SK-N-SH (cell line): ENCODE data around the gene FAM131C. TPM values are rescaled to one million over a fixed set of nuclear protein-coding genes. Genes with fewer than 3 reads are reported as not detected.

Experiments
- CTCF ChIA-PET: fragments of 300-600, 350-600 bp; formaldehyde crosslinking; extraction: SDS; loops from one replicate; lab custom pipeline; 2021; lab: Yijun Ruan, JAX
- POLR2A ChIA-PET: fragments of 350-600 bp; sonication (Branson Sonifier 250); formaldehyde crosslinking; extraction: SDS; loops from one replicate; lab custom pipeline; 2020; ENCODE audit warnings: antibody characterized with exemption, inconsistent platforms; lab: Yijun Ruan, JAX
- DNase-seq: peaks from one replicate; pipeline ENCODE4 v3.0.0; 2012
- H2AFZ ChIP-seq: fragments of 200-600 bp; sonication (generic); 2 replicates; pipeline ENCODE4 v1.8.1; 2016; ENCODE audit warnings: antibody characterized with exemption, mild to moderate bottlenecking, low read depth
- H3F3A ChIP-seq: fragments of 200-600 bp; sonication (generic); replicated peaks from 2 replicates; pipeline ENCODE3; 2016; ENCODE audit warnings: antibody characterized with exemption, mild to moderate bottlenecking; ENCODE audit not compliant: insufficient read depth
- H3K27ac ChIP-seq, 2 experiments: fragments of 200-500 bp in 1 of 2; fragments of 200-600 bp in 1 of 2; sonication (Bioruptor generic) in 1 of 2; sonication (generic), shearing (Covaris generic) in 1 of 2; 2 replicates each; pipeline versions ENCODE4 v1.5.1 to v1.6.1; 2014 to 2016; ENCODE audit warnings: low read depth in 2 of 2, inconsistent platforms in 1 of 2, low read length in 1 of 2, mild to moderate bottlenecking in 1 of 2, mixed read lengths in 1 of 2
- H3K27me3 ChIP-seq: fragments of 200-600 bp; sonication (generic), shearing (Covaris generic); 2 replicates; pipeline ENCODE4 v1.6.1; 2016; ENCODE audit warnings: mixed run types; ENCODE audit not compliant: insufficient read depth
- H3K36me3 ChIP-seq, 2 experiments: fragments of 200-500 bp in 1 of 2; fragments of 200-600 bp in 1 of 2; sonication (Bioruptor generic) in 1 of 2; sonication (generic) in 1 of 2; replicated peaks in 1 of 2; 2 replicates each; pipeline versions ENCODE3 to v1.5.1; 2014 to 2016; ENCODE audit warnings: low read length in 1 of 2, mild to moderate bottlenecking in 1 of 2; ENCODE audit not compliant: insufficient read depth in 2 of 2, control insufficient read depth in 1 of 2
- H3K4me1 ChIP-seq, 2 experiments: fragments of 200-500 bp in 1 of 2; fragments of 200-600 bp in 1 of 2; sonication (Bioruptor generic) in 1 of 2; sonication (generic), shearing (Covaris generic) in 1 of 2; 2 replicates each; pipeline versions ENCODE4 v1.5.1 to v1.6.1; 2014 to 2016; ENCODE audit warnings: low read depth in 1 of 2, low read length in 1 of 2, mixed run types in 1 of 2; ENCODE audit not compliant: insufficient read depth in 2 of 2, control insufficient read depth in 1 of 2
- H3K4me2 ChIP-seq: fragments of 200-600 bp; sonication (generic), shearing (Covaris generic); 2 replicates; pipeline ENCODE4 v1.6.1; 2017; ENCODE audit warnings: mixed run types
- H3K4me3 ChIP-seq, 2 experiments: fragments of 200-500 bp in 1 of 2; fragments of 200-600 bp in 1 of 2; sonication (Bioruptor generic) in 1 of 2; sonication (generic), shearing (Covaris generic) in 1 of 2; 2 replicates each; pipeline versions ENCODE4 v1.5.1 to v1.8.1; 2014 to 2016; ENCODE audit warnings: low read depth in 2 of 2, inconsistent platforms in 1 of 2, low read length in 1 of 2, mild to moderate bottlenecking in 1 of 2, mixed read lengths in 1 of 2, moderate library complexity in 1 of 2
- H3K79me2 ChIP-seq: fragments of 200-600 bp; sonication (generic); 2 replicates; pipeline ENCODE4 v1.8.1; 2017; ENCODE audit warnings: mild to moderate bottlenecking; ENCODE audit not compliant: insufficient read depth
- H3K9ac ChIP-seq: fragments of 200-600 bp; sonication (generic); 2 replicates; pipeline ENCODE4 v1.6.1; 2017; ENCODE audit warnings: mixed run types
- H3K9me2 ChIP-seq: fragments of 200-600 bp; sonication (generic); 2 replicates; pipeline ENCODE4 v1.6.1; 2017; ENCODE audit warnings: mixed run types
- H3K9me3 ChIP-seq: fragments of 200-600 bp; sonication (generic); 2 replicates; pipeline ENCODE4 v1.6.1; 2017; ENCODE audit warnings: mixed run types, mild to moderate bottlenecking, moderate library complexity
- H4K20me1 ChIP-seq: fragments of 200-600 bp; sonication (generic); 2 replicates; pipeline ENCODE4 v1.6.1; 2017; ENCODE audit warnings: mild to moderate bottlenecking, mixed run types; ENCODE audit not compliant: insufficient read depth
- ELF1 ChIP-seq: IDR thresholded peaks from 2 replicates; pipeline ENCODE4 v1.4.0; 2012
- FOSL2 ChIP-seq: IDR thresholded peaks from 2 replicates; pipeline ENCODE4 v1.4.0; 2012; ENCODE audit warnings: low read depth, mild to moderate bottlenecking, moderate library complexity, borderline replicate concordance
- FOXJ3 ChIP-seq: sonication (generic); formaldehyde crosslinking; IDR thresholded peaks from 2 replicates; pipeline ENCODE4 v1.5.1; 2020; ENCODE audit warnings: mild to moderate bottlenecking, missing genetic modification reagents
- GATA2 ChIP-seq: sonication (generic); formaldehyde crosslinking; IDR thresholded peaks from 2 replicates; pipeline ENCODE4 v1.5.0; 2020; ENCODE audit warnings: mild to moderate bottlenecking, missing genetic modification reagents
- MEF2A ChIP-seq: IDR thresholded peaks from 2 replicates; pipeline ENCODE4 v1.4.0; 2012; ENCODE audit warnings: low read depth, borderline replicate concordance
- MXI1 ChIP-seq: IDR thresholded peaks from 2 replicates; pipeline ENCODE4 v1.6.1; 2012; ENCODE audit warnings: mild to moderate bottlenecking, low read depth, low read length, improper control_type of control experiment
- NFIC ChIP-seq: IDR thresholded peaks from 2 replicates; pipeline ENCODE4 v1.4.0; 2012; ENCODE audit warnings: borderline replicate concordance
- NRF1 ChIP-seq: IDR thresholded peaks from 2 replicates; pipeline ENCODE4 v1.6.1; 2012; ENCODE audit warnings: low read depth, mild to moderate bottlenecking, low read length
- RAD21 ChIP-seq: IDR thresholded peaks from 2 replicates; pipeline ENCODE4 v1.6.1; 2012; ENCODE audit warnings: mild to moderate bottlenecking, low read length
- RCOR1 ChIP-seq: fragments of 150-350 bp; IDR thresholded peaks from 2 replicates; pipeline ENCODE4 v1.6.1; 2017; ENCODE audit warnings: antibody characterized with exemption, low read length
- RXRA ChIP-seq: IDR thresholded peaks from 2 replicates; pipeline ENCODE4 v1.4.0; 2012; ENCODE audit warnings: low read depth, mild to moderate bottlenecking, borderline replicate concordance
- SIN3A ChIP-seq: IDR thresholded peaks from 2 replicates; pipeline ENCODE4 v1.6.1; 2012; ENCODE audit warnings: low read depth, mild to moderate bottlenecking, low read length, moderate library complexity, borderline replicate concordance
- SMC3 ChIP-seq: IDR thresholded peaks from 2 replicates; pipeline ENCODE4 v1.6.1; 2012; ENCODE audit warnings: low read depth, low read length, improper control_type of control experiment
- WGBS: methylation state at CpG from one replicate; pipeline ENCODE4 v1.1.6; 2017; ENCODE audit warnings: low lambda C conversion rate; 5-methylcytosine and 5-hydroxymethylcytosine counted together
- polyA plus RNA-seq, 3 experiments: library from polyadenylated mRNA; depleted of rRNA; stranded (reverse); fragments of >200 nt; gene quantifications; 2 replicates each; pipeline ENCODE4 v1.2.3, GENCODE V29; 2012
- TF ChIP-seq, protein P1 (sequence below): fragments of 200-600 bp; sonication (generic); IDR thresholded peaks from 2 replicates; pipeline ENCODE4 v1.6.1; 2017; ENCODE audit warnings: antibody characterized with exemption, mild to moderate bottlenecking, moderate library complexity
- TF ChIP-seq, protein P2 (sequence below): IDR thresholded peaks from 2 replicates; pipeline ENCODE4 v1.4.0; 2012; ENCODE audit warnings: low read depth, borderline replicate concordance

FAM131C gene
- polyA plus RNA-seq, 1 of the 3 experiments (the other 2 are of a cell fraction) = 1.6 TPM

DNA sequence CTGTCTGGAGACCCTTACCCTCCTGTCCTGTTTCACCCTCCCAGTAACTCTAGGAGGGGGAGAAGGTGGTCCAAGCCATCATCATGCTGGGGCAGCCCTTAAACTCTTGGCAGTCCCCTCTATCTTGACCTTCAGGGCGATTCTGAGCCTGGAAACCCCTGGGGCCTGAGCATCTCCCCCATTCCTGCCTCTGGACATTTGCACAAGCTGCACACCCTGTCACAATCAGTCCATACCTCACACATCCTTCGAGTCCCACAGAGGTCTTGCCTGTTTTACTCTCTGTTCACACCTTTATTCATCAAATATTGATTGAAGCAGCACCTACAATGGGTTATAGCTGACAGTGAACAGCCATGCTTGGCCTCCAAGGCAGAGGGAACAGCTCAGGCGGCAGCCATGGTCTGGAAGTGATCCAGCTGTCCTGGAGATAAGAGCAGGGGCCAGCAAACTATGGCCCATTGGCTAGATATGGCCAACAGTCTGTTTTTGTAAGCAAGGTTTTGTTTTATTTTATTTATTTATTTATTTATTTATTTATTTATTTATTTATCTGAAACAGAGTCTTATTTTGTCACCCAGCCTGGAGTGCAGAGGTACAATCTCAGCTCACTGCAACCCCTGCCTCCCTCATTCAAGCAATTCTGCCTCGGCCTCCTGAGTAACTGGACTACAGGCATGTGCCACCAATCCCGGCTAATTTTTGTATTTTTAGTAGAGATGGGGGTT lies 7.1 kb upstream of the FAM131C start:
- no peak overlapping the region for H3K4me2 ChIP-seq
- POLR2A ChIA-PET = no interaction called here
- WGBS = 91% methylated on average over 5 of the region's 5 CpGs

DNA sequence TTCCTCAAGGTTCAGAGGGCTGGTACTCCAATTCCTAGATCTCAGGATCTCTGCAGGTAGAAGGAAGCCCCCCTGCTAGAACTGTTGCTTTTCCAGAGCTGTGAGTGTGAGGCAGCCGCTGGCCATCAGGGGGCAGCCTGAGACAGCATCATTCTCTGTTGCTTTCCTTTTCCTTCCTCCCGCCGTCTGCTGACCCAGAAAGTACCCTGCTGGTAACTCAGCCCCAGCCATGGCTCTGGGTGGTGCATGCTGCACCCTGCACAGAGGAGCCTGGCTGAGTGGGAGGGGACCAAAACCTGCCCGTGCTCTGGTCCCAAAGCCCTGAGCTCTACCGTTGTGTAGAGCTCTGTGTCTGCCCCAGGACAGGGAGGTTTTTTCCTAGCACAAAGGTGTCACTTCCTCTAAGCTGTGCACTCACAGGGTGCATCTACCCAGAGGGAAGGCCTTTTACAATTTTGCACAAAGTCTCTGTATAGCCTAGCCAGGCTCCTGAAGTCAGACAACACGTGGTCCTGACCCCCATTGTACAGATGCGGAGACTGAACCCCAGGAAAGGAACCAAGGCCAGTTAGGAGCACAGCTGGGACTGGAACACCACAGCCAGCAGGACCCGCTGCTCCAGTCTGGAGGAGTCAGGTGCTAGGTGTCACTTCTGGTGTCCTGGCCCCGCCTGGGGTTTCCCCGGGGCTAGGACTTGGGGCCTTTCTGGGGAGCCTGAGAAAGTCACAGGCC lies 5.6 kb upstream of the FAM131C start:
- H3K9me3 ChIP-seq = no peaks in the 10 kb centered on the region
- peak overlapping the region in 1 of 2 experiments; percentile 18; a peak in 1 of 4 replicates for H3K4me3 ChIP-seq
- H3K79me2 ChIP-seq = no peaks in the 10 kb centered on the region
- TF ChIP-seq RAD21 = peak; percentile 98
- TF ChIP-seq, protein P1, sequence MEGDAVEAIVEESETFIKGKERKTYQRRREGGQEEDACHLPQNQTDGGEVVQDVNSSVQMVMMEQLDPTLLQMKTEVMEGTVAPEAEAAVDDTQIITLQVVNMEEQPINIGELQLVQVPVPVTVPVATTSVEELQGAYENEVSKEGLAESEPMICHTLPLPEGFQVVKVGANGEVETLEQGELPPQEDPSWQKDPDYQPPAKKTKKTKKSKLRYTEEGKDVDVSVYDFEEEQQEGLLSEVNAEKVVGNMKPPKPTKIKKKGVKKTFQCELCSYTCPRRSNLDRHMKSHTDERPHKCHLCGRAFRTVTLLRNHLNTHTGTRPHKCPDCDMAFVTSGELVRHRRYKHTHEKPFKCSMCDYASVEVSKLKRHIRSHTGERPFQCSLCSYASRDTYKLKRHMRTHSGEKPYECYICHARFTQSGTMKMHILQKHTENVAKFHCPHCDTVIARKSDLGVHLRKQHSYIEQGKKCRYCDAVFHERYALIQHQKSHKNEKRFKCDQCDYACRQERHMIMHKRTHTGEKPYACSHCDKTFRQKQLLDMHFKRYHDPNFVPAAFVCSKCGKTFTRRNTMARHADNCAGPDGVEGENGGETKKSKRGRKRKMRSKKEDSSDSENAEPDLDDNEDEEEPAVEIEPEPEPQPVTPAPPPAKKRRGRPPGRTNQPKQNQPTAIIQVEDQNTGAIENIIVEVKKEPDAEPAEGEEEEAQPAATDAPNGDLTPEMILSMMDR = peak; percentile 93
- TF ChIP-seq NRF1 = peak; percentile 19; the same call in 1 of the 2 replicates
- no peak for TF ChIP-seq FOSL2
- no peak for TF ChIP-seq ELF1
- TF ChIP-seq SMC3 = peak; percentile 97
- no peak for TF ChIP-seq NFIC
- peak overlapping the region; percentile 50; the same call in 1 of the 2 replicates for H2AFZ ChIP-seq
- H3K4me1 ChIP-seq = peaks cover 15 to 17% of the 10 kb centered on the region in 2 experiments; a peak in 3 of 4 replicates
- DNase-seq = peak; percentile 84
- 43% methylated on average over 5 of the region's 10 CpGs for WGBS
- H3K9ac ChIP-seq = no peak overlapping the region
- H3K27ac ChIP-seq = no peak overlapping the region; a peak in 1 of 4 replicates
- H3K4me2 ChIP-seq = no peak overlapping the region
- ChIA-PET CTCF (interaction anchor here (0.6 to 12.3 kb wide), 60 partner anchors 7 to 533 kb away, joined by 3 to 513 read pairs (median 6); partner anchors contain the start of genes ARHGEF19, CPLANE2, EPHA2 and FAM131C), POLR2A (interaction anchor here (0.6 to 2.1 kb wide), 3 partner anchors 110 to 277 kb away, joined by 3 to 12 read pairs (median 4); no protein-coding TSS in a partner anchor)
- no peaks in the 10 kb centered on the region for H4K20me1 ChIP-seq
- no peaks in the 10 kb centered on the region for H3K9me2 ChIP-seq
- no peaks in the 10 kb centered on the region for H3K27me3 ChIP-seq
- no peaks in the 10 kb centered on the region for H3K36me3 ChIP-seq
- peaks cover 29% of the 10 kb centered on the region for H3F3A ChIP-seq

More for the DNA sequence above, 7.1 kb upstream of the FAM131C start:
- Histone ChIP-seq H3F3A (peaks cover 23% of the 10 kb centered on the region), H3K36me3 (no peaks in the 10 kb centered on the region), H3K9ac (no peak overlapping the region), H3K9me2 (no peaks in the 10 kb centered on the region), H3K4me1 (peaks cover 12 to 16% of the 10 kb centered on the region in 2 experiments; a peak in 3 of 4 replicates)
- DNase-seq = no peak
- TF ChIP-seq FOXJ3 (CRISPR knock-in tag) = no peak
- no peak for TF ChIP-seq RXRA
- no peak for TF ChIP-seq MEF2A
- TF ChIP-seq NRF1 = no peak
- TF ChIP-seq MXI1 = no peak
- 0 out of 2 replicates have a peak, but pooled peaks have one; percentile 12 for TF ChIP-seq GATA2 (CRISPR knock-in tag)
- TF ChIP-seq SIN3A = no peak
- TF ChIP-seq, protein P2, sequence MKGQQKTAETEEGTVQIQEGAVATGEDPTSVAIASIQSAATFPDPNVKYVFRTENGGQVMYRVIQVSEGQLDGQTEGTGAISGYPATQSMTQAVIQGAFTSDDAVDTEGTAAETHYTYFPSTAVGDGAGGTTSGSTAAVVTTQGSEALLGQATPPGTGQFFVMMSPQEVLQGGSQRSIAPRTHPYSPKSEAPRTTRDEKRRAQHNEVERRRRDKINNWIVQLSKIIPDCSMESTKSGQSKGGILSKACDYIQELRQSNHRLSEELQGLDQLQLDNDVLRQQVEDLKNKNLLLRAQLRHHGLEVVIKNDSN = no peak
- TF ChIP-seq RCOR1 = no peak
- TF ChIP-seq, all 33 proteins: peak for 1
- CTCF ChIA-PET = interaction anchor here (0.6 to 12.3 kb wide), 20 partner anchors 9 to 285 kb away, joined by 3 to 513 read pairs (median 12); partner anchors contain the start of genes EPHA2 and FAM131C
- H3K4me3 ChIP-seq = no peak overlapping the region
- no peak overlapping the region for H2AFZ ChIP-seq
- no peaks in the 10 kb centered on the region for H3K79me2 ChIP-seq
- no peak overlapping the region for H3K27ac ChIP-seq
- no peaks in the 10 kb centered on the region for H3K27me3 ChIP-seq
- no peaks in the 10 kb centered on the region for H4K20me1 ChIP-seq
- H3K9me3 ChIP-seq = no peaks in the 10 kb centered on the region
